GM12872 (cell line): ENCODE results near the gene TELO2.

Source experiments
- TF ChIP-seq, protein P1 (sequence below): IDR thresholded peaks from 3 replicates; pipeline ENCODE4 v1.5.1; 2011; ENCODE audit warnings: low read depth, mild to moderate bottlenecking, low read length, moderate library complexity; ENCODE audit not compliant: insufficient read depth

TELO2 gene

DNA sequence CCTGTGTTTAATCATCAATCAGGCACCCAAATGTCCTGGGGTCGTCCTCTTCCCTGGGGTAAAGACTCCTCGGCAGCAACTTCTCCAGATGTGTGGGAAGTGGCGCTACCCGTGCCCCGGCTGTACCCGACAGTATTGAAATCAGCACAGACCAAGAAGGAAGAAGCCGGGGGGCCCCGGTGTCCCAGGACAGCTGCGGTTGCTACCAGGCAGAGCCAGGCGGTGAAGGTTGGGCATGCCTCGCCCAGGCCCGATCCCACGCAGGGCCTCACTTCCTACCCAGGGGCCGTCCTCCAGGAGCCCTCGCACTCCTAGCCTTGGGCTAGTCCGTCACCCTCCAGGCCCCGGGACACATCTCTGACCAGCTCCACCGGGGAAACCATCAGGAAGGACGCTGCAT lies 39.8 kb upstream of the TELO2 start:
- TF ChIP-seq, protein P1, sequence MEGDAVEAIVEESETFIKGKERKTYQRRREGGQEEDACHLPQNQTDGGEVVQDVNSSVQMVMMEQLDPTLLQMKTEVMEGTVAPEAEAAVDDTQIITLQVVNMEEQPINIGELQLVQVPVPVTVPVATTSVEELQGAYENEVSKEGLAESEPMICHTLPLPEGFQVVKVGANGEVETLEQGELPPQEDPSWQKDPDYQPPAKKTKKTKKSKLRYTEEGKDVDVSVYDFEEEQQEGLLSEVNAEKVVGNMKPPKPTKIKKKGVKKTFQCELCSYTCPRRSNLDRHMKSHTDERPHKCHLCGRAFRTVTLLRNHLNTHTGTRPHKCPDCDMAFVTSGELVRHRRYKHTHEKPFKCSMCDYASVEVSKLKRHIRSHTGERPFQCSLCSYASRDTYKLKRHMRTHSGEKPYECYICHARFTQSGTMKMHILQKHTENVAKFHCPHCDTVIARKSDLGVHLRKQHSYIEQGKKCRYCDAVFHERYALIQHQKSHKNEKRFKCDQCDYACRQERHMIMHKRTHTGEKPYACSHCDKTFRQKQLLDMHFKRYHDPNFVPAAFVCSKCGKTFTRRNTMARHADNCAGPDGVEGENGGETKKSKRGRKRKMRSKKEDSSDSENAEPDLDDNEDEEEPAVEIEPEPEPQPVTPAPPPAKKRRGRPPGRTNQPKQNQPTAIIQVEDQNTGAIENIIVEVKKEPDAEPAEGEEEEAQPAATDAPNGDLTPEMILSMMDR: no peak

DNA sequence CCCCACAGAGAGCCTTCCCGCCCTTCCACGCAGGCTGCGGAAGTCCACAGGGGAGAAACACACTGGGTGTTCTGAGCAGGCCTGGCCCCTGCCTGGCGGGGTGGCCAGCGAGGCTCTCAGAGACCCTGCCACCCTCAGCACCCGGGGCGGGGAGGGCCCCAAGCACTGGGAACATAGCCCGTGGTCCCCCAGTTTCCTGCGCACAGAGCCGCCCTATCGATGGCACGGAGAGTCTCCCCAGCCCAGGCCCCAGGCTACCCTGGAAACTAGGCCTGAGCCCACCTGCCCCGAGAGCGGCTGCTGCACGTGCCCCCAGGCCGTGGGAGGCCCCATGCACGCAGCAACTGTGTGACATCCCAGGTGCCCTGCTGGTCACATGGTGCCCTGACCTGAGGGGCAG lies 38.6 kb upstream of the TELO2 start:
- TF ChIP-seq, protein P1: no peak

DNA sequence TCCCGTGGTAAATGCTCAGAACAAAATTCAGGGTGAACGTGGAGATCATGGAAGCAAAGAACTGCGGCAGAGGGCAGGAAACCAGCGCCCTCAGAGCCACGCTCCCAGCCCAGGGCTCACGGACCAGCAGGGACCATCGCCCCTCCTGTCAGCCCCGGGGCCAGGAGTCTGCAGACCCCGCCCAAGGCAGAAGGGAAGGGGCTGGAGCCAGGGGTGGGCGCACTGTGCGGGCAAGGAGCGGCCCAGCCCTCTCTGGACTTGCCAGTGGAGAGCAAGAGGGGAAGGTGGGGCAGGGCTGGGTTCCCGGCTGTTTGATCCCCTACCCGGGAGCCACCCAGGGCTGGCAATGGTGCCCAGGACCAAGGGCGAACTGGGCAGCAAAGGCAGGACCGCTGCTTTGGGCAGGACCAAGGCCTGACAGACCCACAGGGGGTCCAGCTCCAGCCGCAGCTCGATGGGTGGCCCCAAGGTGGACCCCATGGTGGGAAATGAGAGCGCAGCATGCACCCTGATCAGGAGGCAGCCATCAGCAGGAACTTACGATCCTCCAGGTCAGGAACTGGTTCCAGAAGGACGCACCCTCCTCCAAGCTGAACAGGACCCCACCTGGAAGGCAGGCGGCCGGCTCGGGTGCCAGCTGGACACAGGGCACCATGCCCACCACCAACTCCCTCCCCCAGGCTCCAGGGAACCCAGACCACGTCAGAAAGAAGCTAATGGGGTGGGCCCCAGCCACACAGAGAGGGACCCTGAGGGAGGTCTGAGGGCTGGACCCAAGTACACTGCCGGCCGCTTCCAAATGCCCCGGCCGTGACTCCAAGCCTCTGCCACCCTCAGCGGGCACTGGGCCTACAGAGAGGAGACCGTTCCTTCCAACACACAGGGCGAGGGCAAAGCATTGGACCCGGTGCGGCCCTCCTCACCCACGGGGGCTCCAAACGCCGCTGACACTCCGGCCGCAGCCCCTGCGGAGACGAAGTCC lies 37.7 kb upstream of the TELO2 start:
- TF ChIP-seq, protein P1: no peak

DNA sequence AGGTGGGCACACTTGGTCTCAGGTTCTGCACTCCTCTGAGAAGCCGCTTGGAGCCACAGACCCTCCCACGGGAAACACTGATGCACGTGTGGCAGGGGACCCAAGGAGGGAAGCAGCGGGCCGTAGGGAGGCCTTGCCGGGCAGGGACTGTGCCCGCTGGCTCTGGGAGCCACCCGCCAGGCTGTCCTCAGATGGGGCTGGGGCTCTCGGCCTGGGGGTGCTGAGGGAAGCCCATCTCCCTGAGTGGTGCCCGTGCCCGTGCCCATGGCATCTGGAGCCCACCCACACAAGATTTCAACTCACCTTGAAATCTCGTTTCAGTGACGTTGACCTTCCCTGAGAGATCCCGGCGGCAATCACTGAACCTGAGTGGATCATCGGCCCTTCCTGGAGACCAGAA lies 36.2 kb upstream of the TELO2 start:
- TF ChIP-seq, protein P1: no peak

DNA sequence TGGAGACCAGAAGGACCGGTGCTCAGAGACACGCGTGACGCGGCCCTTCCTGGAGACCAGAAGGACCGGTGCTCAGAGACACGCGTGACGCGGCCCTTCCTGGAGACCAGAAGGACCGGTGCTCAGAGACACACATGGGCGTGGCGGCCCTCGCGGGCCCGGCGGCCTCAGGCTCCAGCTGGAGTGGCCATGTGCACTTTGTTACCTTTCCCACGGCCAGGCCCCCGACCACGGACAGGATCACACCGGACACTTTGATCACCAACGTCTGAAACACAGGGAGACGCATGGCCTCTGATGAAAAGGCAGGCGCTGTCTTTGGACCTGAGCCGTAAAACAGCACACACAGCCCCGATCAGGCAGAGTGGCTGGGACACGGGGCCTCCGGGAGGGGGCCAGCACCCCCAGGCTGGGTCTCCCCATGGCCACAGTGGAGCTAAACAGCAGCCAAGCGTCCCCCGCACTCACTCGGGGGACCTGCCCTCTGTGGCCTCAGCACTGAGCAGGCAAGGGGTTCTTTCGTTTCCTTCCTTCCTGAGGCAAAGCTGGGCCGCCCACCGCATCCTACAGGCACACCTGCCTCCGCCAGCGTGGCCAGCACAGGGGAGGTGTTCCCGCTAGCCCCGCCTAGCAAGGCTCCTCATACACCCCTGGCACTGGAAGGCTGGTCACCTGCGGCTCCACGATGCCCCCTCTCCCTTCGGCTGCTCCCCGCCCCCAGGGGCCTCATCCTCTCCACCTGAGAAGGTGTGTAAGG lies 35.5 kb upstream of the TELO2 start:
- TF ChIP-seq, protein P1: no peak

DNA sequence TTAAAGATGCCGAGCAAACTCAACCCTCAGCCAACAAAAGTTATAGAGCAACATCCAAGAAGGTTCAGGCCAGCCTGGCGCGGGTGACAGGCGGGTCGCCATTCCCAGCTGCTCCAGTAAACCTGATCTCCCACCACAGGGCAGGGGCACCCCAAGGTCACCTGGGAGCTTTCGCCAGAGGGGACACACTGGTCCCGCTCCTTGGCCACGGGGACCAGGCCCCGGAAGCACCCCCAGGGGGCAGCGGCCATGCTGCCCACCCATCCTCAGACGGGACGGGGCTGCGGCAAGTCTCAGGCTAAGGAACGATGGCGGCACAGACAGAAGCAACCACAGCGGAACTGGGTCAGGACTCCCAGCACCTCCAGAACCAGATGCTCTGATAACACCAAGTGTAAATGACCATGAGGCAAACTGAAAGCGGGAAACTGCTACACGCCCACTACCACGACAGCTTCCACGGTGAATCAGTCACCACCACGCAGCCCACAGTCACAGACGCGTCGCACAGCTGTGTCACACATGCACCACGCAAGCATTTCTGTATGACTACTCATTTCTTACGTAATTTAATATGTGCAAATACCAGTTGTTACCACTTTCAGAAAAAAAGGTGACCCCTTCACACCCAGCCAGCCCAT lies 34.7 kb upstream of the TELO2 start:
- TF ChIP-seq, protein P1: no peak

DNA sequence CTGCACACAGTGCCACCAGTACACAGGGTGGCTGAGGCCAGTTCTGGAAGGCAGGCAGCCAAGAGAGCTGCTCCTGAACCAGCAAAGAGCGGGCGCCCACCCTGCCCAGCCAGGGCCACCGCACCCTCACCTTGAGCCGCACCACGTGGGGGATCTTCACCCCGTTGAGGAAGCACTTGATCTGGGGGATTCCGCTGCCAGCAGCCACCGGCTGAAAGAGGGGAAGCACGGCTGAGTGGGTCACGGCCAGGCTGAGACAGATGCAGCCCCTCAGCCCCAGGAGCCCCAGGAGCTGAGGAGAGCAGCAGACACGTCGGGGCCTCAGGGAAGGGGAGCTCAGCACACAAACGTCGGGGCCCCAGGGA lies 34.2 kb upstream of the TELO2 start:
- TF ChIP-seq, protein P1: no peak
